Psoas muscle (tissue), 8 donors: Measurements from ENCODE around the gene TGM3. TPM values are rescaled to one million over a fixed set of nuclear protein-coding genes. Genes with fewer than 3 reads are reported as not detected.

ENCODE experiments used
- ATAC-seq, 4 donors: fragments of 200-7000 bp; cut with Tn5 transposase; one replicate each; pipeline ENCODE4 v1.9.1; 2020; ENCODE audit warnings: moderate library complexity in 3 of 4, mild to moderate bottlenecking in 2 of 4
- DNase-seq, 2 donors: peaks; one replicate each; pipeline ENCODE4 v3.0.0-alpha.2; 2020
- H3K27ac ChIP-seq: fragments of 200-600 bp; one replicate; pipeline ENCODE4 v1.8.0; 2022
- H3K27me3 ChIP-seq, 3 donors: fragments of 200-600 bp in 1 of 3; one replicate each; pipeline versions ENCODE4 v1.6.1 to v1.8.0; 2013 to 2022; ENCODE audit warnings: low read length in 2 of 3, mild to moderate bottlenecking in 2 of 3, moderate library complexity in 1 of 3; ENCODE audit not compliant: insufficient read depth in 3 of 3
- H3K36me3 ChIP-seq, 2 donors: fragments of 200-600 bp in 1 of 2; one replicate each; pipeline versions ENCODE4 v1.6.1 to v1.8.0; 2013 to 2022; ENCODE audit warnings: low read depth in 1 of 2, mild to moderate bottlenecking in 1 of 2, moderate library complexity in 1 of 2; ENCODE audit not compliant: insufficient read depth in 1 of 2
- H3K4me1 ChIP-seq: fragments of 200-600 bp; one replicate; pipeline ENCODE4 v1.8.0; 2022
- H3K4me3 ChIP-seq: fragments of 200-600 bp; one replicate; pipeline ENCODE4 v1.8.0; 2022; ENCODE audit warnings: mild to moderate bottlenecking
- H3K9me3 ChIP-seq: fragments of 200-600 bp; one replicate; pipeline ENCODE4 v1.8.0; 2022
- WGBS, 3 donors: extraction: QIAGEN DNeasy Blood & Tissue Kit; methylation state at CpG; one replicate each; pipeline versions ENCODE4 v1.1.6 to v1.1.7; 2013; 5-methylcytosine and 5-hydroxymethylcytosine counted together
- intact Hi-C, 2 donors: fragments of 100-400 bp; cut with DNase I; formaldehyde crosslinking; loops; one replicate each; pipeline versions ENCODE4 v1.11.0 to v1.14.2; 2022
- polyA plus RNA-seq, 3 donors: library from polyadenylated mRNA; stranded (reverse); fragments of 200-250 nt; gene quantifications; one replicate each; pipeline ENCODE4 v1.2.3, GENCODE V29; 2013
- total RNA-seq, 4 donors: library from RNA; stranded (reverse); fragmentation: NEBNext Ultra II Directional in 2 of 4; extraction: Animal tissue kit (Norgen Biotek cat#: 25700) in 2 of 4; gene quantifications; one replicate each; pipeline versions ENCODE4 v1.2.1 to v1.2.4, GENCODE V29; 2021 to 2023
- TF ChIP-seq, protein P1 (sequence below): fragments of 200-600 bp; IDR thresholded peaks from one replicate; pipeline ENCODE4 v1.8.0; 2022; ENCODE audit warnings: antibody characterized with exemption
- donor health status: healthy with polysubstance abuse.
- donor health status: DM: no; HTN: no; CAD: no; lungs with moderate emphysema.
- donor health status: Bipolar disorder and iron deficiency.
- donor health status: healthy.
- donor health status: DM: yes; HTN: yes; CAD: no.
- donor health status: DM: no; HTN: no; CAD: no.
- donor health status: DM: no; HTN: no; CAD: no.
- donor health status: DM: yes; HTN: yes; CAD: no.

Gene TGM3
- total and polyA plus RNA-seq, 7 donors, result 0.07 to 0.14 (median 0.11) TPM; not detected in 4

DNA sequence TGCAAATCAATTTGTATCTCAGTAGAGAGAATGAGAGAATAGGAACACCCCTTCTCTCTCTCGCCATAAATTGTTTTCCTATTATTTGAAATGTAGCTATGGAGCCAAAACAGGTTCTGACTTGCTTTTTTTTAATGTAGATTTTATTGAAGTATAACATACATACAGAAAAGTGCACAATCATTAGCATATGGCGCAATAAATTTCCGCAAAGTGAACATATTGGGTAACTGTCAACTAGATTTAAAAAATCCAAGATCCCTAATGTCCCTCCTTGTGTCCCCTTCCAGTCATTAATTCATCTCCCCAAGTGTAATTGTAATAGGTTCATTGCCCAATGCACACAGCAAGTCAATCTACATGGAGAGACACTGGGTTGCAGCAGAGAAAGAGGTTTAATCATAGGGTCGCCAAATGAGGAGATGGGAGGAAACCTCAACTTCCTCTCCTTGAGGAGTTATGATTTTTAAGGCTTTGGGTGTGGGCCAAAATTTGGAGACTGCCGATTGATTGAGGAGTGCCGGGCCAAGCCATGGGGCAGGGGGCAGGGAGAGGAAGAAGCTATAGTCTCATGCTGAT lies 43.3 kb upstream of the TGM3 start:
- DNase-seq, result no peak
- Histone ChIP-seq H3K27me3 (peaks cover 0 to 4% (median 4%) of the 10 kb centered on the region in 3 donors), H3K27ac (no peak overlapping the region), H3K4me3 (no peak overlapping the region), H3K4me1 (no peaks in the 10 kb centered on the region), H3K9me3 (no peaks in the 10 kb centered on the region), H3K36me3 (no peaks in the 10 kb centered on the region)
- TF ChIP-seq, protein P1, sequence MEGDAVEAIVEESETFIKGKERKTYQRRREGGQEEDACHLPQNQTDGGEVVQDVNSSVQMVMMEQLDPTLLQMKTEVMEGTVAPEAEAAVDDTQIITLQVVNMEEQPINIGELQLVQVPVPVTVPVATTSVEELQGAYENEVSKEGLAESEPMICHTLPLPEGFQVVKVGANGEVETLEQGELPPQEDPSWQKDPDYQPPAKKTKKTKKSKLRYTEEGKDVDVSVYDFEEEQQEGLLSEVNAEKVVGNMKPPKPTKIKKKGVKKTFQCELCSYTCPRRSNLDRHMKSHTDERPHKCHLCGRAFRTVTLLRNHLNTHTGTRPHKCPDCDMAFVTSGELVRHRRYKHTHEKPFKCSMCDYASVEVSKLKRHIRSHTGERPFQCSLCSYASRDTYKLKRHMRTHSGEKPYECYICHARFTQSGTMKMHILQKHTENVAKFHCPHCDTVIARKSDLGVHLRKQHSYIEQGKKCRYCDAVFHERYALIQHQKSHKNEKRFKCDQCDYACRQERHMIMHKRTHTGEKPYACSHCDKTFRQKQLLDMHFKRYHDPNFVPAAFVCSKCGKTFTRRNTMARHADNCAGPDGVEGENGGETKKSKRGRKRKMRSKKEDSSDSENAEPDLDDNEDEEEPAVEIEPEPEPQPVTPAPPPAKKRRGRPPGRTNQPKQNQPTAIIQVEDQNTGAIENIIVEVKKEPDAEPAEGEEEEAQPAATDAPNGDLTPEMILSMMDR, result no peak
- intact Hi-C loops, result no loop called here
- WGBS, 3 donors, result 68 to 75% (median 74%) methylated on average over 6 of the region's 6 CpGs
- ATAC-seq, result no peak

DNA sequence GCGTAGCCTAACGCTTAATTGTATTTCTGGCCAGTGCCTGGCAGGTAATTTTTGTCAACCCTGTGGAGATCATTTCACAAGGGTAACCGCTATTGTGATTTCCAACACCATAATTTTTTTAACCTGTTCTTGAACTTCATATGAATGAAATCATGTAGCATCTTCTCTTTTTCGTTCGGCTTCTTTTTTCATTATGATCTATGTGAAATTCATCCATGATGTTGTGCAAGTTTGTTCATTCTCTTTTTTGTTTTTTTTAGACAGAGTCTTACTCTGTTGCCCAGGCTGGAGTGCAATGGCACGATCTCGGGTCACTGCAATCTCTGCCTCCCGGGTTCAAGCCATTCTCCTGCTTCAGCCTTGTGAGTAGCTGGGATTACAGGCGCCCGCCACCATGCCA lies 42.5 kb upstream of the TGM3 start:
- H3K27me3 ChIP-seq, result peaks cover 0 to 4% (median 4%) of the 10 kb centered on the region in 3 donors
- intact Hi-C loops, result no loop called here
- no peaks in the 10 kb centered on the region for H3K4me1 ChIP-seq
- H3K9me3 ChIP-seq, result no peaks in the 10 kb centered on the region
- DNase-seq (no peak), ATAC-seq (no peak)
- TF ChIP-seq, protein P1, result no peak
- no peaks in the 10 kb centered on the region for H3K36me3 ChIP-seq
- H3K27ac ChIP-seq, result no peak overlapping the region
- H3K4me3 ChIP-seq, result no peak overlapping the region
- 88 to 93% (median 92%) methylated on average over 10 of the region's 10 CpGs for WGBS, 3 donors

DNA sequence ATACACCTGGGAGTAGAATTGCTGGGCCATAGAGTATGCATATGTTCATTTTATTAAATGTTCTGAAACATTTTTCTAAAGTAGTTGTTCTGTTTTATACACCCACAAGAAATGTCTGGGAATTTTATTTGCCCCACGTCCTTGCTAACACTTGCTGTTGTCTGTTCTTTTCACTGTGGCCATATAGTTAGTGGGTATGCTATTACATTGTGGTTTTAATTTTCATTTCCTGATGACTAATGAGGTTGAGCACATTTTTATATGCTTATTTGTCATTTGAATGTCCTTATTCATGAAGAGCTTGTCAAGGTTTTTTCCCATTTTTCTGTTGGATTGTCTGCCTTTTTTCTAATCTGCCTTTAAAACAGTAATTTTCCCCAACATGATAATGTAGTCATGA lies 41.5 kb upstream of the TGM3 start:
- intact Hi-C loops, result no loop called here

DNA sequence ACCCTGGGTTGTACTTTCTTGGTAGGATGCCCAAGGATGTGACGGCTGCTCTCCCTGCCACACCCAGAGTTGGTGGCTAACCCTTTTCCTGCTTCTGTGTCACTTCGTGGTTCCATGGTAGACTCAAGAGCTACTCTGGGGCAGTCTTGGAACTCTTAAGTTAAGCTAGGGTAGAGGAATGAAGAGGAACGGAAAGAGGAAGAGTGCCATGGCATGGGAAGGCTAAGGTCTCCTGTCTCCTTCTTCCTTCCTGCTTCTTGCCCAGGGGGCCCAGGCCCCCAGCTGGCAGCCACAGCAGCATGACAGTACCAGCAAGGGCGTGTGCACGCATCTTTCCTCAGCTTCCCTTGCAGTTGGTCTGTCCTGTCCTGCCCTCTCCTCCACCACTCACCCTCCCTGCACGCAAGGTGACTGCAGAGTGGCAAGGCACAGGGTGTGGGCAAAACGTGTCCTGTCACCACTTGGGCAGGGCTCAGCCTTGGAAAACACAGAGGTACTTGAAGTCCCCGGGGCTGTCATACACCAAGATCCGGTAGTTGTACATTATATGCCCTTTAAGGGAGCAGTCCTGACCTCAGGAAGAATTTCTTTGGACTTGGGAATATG lies 39.8 kb upstream of the TGM3 start:
- 70 to 76% (median 72%) methylated on average over 9 of the region's 9 CpGs for WGBS, 3 donors
- H3K27me3 ChIP-seq, result peaks cover 0 to 4% (median 0%) of the 10 kb centered on the region in 3 donors
- no peaks in the 10 kb centered on the region for H3K36me3 ChIP-seq
- H3K4me1 ChIP-seq, result no peaks in the 10 kb centered on the region
- H3K27ac ChIP-seq, result no peak overlapping the region
- H3K4me3 ChIP-seq, result no peak overlapping the region
- DNase-seq, result no peak
- intact Hi-C loops, result no loop called here
- no peak for ATAC-seq
- TF ChIP-seq, protein P1, result no peak
- H3K9me3 ChIP-seq, result no peaks in the 10 kb centered on the region

More for the DNA sequence above, 41.5 kb upstream of the TGM3 start:
- DNase-seq, result no peak
- WGBS, 3 donors, result 48 to 60% (median 52%) methylated on average over 1 of the region's 1 CpG
- H3K27ac ChIP-seq, result no peak overlapping the region
- TF ChIP-seq, protein P1, result no peak
- no peak overlapping the region for H3K4me3 ChIP-seq
- H3K27me3 ChIP-seq, result peaks cover 0 to 4% (median 3%) of the 10 kb centered on the region in 3 donors
- ATAC-seq, result no peak
- H3K36me3 ChIP-seq, result no peaks in the 10 kb centered on the region
- no peaks in the 10 kb centered on the region for H3K4me1 ChIP-seq
- H3K9me3 ChIP-seq, result no peaks in the 10 kb centered on the region
